RWPE2 (cell line): ENCODE results near the gene BRSK2.

Experiments used
- ATAC-seq: fragments of 200-7000 bp; cut with Tn5 transposase; 3 replicates; pipeline ENCODE4 v1.9.1; 2021; ENCODE audit warnings: low read depth
- DNase-seq: peaks from one replicate; pipeline ENCODE4 v3.0.0-alpha.2; 2020; ENCODE audit warnings: low spot score
- H3K27ac ChIP-seq: fragments of 450-650 bp; 2 replicates; pipeline ENCODE4 v1.5.1; 2017; ENCODE audit warnings: mild to moderate bottlenecking; ENCODE audit not compliant: poor library complexity, severe bottlenecking
- H3K27me3 ChIP-seq: fragments of 250-450 bp; sonication (Bioruptor Pico); 2 replicates; pipeline ENCODE4 v1.5.1; 2021; ENCODE audit warnings: mild to moderate bottlenecking, moderate library complexity; ENCODE audit not compliant: insufficient read depth, poor library complexity, severe bottlenecking
- H3K36me3 ChIP-seq: fragments of 250-450 bp; sonication (Bioruptor Pico); 2 replicates; pipeline ENCODE4 v1.5.1; 2020; ENCODE audit warnings: low read depth, mild to moderate bottlenecking, moderate library complexity
- H3K4me1 ChIP-seq: fragments of 250-450 bp; sonication (Bioruptor Pico); 2 replicates; pipeline ENCODE4 v1.5.1; 2021; ENCODE audit warnings: mild to moderate bottlenecking, moderate library complexity; ENCODE audit not compliant: insufficient read depth, poor library complexity, severe bottlenecking
- H3K4me3 ChIP-seq: fragments of 250-450 bp; sonication (Bioruptor Pico); 2 replicates; pipeline ENCODE4 v1.5.1; 2021; ENCODE audit warnings: mild to moderate bottlenecking, moderate library complexity; ENCODE audit not compliant: severe bottlenecking
- H3K9me3 ChIP-seq: fragments of 250-450 bp; sonication (Bioruptor Pico); 2 replicates; pipeline ENCODE4 v1.5.1; 2021; ENCODE audit warnings: mild to moderate bottlenecking, moderate library complexity; ENCODE audit not compliant: severe bottlenecking
- CTCF ChIP-seq: fragments of 450-650 bp; IDR thresholded peaks from one replicate; pipeline ENCODE4 v1.5.1; 2017; ENCODE audit warnings: mild to moderate bottlenecking, moderate library complexity; ENCODE audit not compliant: poor library complexity, severe bottlenecking

The BRSK2 gene

GRCh38 chr11:1484695-1485503 lies 95.2 kb downstream of the BRSK2 start:
- Histone ChIP-seq H3K36me3 (no peaks in the 10 kb centered on the region), H3K4me3 (no peak overlapping the region), H3K27ac (no peak overlapping the region), H3K9me3 (no peaks in the 10 kb centered on the region), H3K4me1 (no peaks in the 10 kb centered on the region), H3K27me3 (no peaks in the 10 kb centered on the region)
- DNase-seq (no peak), ATAC-seq (no peak)
- no peak for TF ChIP-seq CTCF

- no peak overlapping the region for H3K4me3 ChIP-seq
- no peaks in the 10 kb centered on the region for H3K27me3 ChIP-seq
- no peaks in the 10 kb centered on the region for H3K4me1 ChIP-seq
- no peak for TF ChIP-seq CTCF
- H3K27ac ChIP-seq = no peak overlapping the region
- no peak for ATAC-seq
- no peak for DNase-seq
- no peaks in the 10 kb centered on the region for H3K36me3 ChIP-seq
- no peaks in the 10 kb centered on the region for H3K9me3 ChIP-seq
Measured at GRCh38 chr11:1485504-1485885, 95.8 kb downstream of the BRSK2 start.

- DNase-seq (no peak), ATAC-seq (no peak)
- TF ChIP-seq CTCF = no peak
- H3K27ac ChIP-seq = no peak within 1 kb of the TSS
- H3K9me3 ChIP-seq = no peaks in the 10 kb centered on the region
- no peak within 1 kb of the TSS for H3K4me3 ChIP-seq
- H3K27me3 ChIP-seq = no peaks in the 10 kb centered on the region
- no peaks in the 10 kb centered on the region for H3K36me3 ChIP-seq
- no peaks in the 10 kb centered on the region for H3K4me1 ChIP-seq
Measured at GRCh38 chr11:1486054-1486825, 96.5 kb downstream of the BRSK2 start, which contains the start of gene MOB2. Gene MOB2, minus strand, starts transcription at chr11:1486779. Its CDS starts 223 bp downstream, at chr11:1486556.

GRCh38 chr11:1487091-1487850 lies 97.5 kb downstream of the BRSK2 start:
- peak; percentile 44 for DNase-seq
- H3K36me3 ChIP-seq = no peaks in the 10 kb centered on the region
- ATAC-seq = no peak

More at GRCh38 chr11:1487091-1487850, 97.5 kb downstream of the BRSK2 start:
- H3K4me3 ChIP-seq = no peak overlapping the region
- no peaks in the 10 kb centered on the region for H3K27me3 ChIP-seq
- H3K27ac ChIP-seq = no peak overlapping the region
- H3K9me3 ChIP-seq = no peaks in the 10 kb centered on the region
- no peaks in the 10 kb centered on the region for H3K4me1 ChIP-seq
- no peak for TF ChIP-seq CTCF
